ENCODE results near the gene NRCAM. TPM values are rescaled to one million over a fixed set of nuclear protein-coding genes. Genes with fewer than 3 reads are reported as not detected.
A peak's percentile ranks its signal among the peaks of the same experiment; 100 is the strongest.

The NRCAM gene
- total RNA-seq, 1 donor from 2014 or later, result 2.0 TPM

DNA sequence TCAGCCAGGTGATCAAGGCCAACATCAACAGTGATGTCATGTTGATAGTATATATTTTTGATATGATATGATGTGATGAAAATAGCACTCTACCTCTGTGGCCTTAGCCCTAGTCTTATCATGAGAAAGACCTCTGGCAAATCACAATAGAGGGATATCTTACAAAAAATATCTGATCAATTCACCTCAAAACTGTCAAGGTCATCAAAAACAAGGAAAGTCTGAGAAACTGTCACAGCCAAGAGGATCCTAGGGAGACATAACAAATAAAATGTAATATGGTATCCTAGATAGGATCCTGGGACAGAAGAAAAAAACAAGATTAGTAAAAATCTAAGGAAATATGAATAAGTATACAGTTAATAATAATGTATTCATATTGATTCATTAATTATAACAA is 92.6 kb downstream of the NRCAM start:
- no peaks in the 10 kb centered on the region for H3K4me1 ChIP-seq
- no peak overlapping the region for H3K4me3 ChIP-seq
- no peaks in the 10 kb centered on the region for H3K36me3 ChIP-seq
- no peak overlapping the region for H3K27ac ChIP-seq
- H3K9me3 ChIP-seq, result no peaks in the 10 kb centered on the region
- H3K27me3 ChIP-seq, result no peaks in the 10 kb centered on the region
- no peak for ATAC-seq
- DNase-seq, result no peak
- intact Hi-C loops (cut with DNase I), result no loop called here
- no peak for TF ChIP-seq CTCF (IDR thresholded peaks at IDR 0.05)

GRCh38 chr7:108360058-108360800 is 96.0 kb downstream of the NRCAM start:
- Histone ChIP-seq H3K27ac (no peak overlapping the region), H3K4me3 (no peak overlapping the region), H3K4me1 (no peaks in the 10 kb centered on the region), H3K9me3 (no peaks in the 10 kb centered on the region), H3K36me3 (no peaks in the 10 kb centered on the region), H3K27me3 (no peaks in the 10 kb centered on the region)
- ATAC-seq, result no peak
- no peak for TF ChIP-seq CTCF (IDR thresholded peaks at IDR 0.05)
- DNase-seq, result no peak
- intact Hi-C loops (cut with DNase I), result no loop called here

- no peak overlapping the region for H3K27ac ChIP-seq
- no peak for DNase-seq
- no peak for TF ChIP-seq CTCF (IDR thresholded peaks at IDR 0.05)
- no peaks in the 10 kb centered on the region for H3K36me3 ChIP-seq
- no peak overlapping the region for H3K4me3 ChIP-seq
- H3K27me3 ChIP-seq, result no peaks in the 10 kb centered on the region
- no peaks in the 10 kb centered on the region for H3K4me1 ChIP-seq
- H3K9me3 ChIP-seq, result no peaks in the 10 kb centered on the region
- ATAC-seq, result peak; percentile 29
- intact Hi-C loops (cut with DNase I), result no loop called here
Measured at GRCh38 chr7:108358553-108358952, 97.7 kb downstream of the NRCAM start.

DNA sequence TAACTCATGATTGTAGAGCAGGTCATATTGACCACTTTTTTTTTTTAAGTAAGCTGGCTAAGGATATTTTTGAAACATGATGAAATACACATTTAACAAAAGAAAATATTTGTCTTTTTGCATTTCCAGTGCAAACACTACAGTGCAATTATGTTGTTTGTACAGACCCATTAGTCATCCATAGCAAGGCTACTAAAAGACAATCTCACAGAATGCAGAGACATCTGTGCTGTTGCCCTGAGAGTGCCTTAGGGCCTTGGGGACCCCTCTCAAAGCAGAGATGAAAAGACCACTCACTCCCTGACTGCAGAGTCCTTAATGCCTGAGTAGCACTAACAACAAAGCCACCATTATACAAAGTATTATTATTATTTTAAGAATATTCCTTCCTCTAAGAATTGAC is 104.5 kb downstream of the NRCAM start:
- no peaks in the 10 kb centered on the region for H3K36me3 ChIP-seq
- ATAC-seq (no peak), DNase-seq (no peak)
- no peak overlapping the region for H3K4me3 ChIP-seq
- no peak for TF ChIP-seq CTCF (IDR thresholded peaks at IDR 0.05)
- intact Hi-C loops (cut with DNase I), result no loop called here
- H3K9me3 ChIP-seq, result no peaks in the 10 kb centered on the region
- H3K27ac ChIP-seq, result no peak overlapping the region
- no peaks in the 10 kb centered on the region for H3K27me3 ChIP-seq
- no peaks in the 10 kb centered on the region for H3K4me1 ChIP-seq

- intact Hi-C loops (cut with DNase I), result no loop called here
- Histone ChIP-seq H3K9me3 (no peaks in the 10 kb centered on the region), H3K27me3 (no peaks in the 10 kb centered on the region), H3K27ac (no peak overlapping the region), H3K4me1 (no peaks in the 10 kb centered on the region), H3K36me3 (no peaks in the 10 kb centered on the region), H3K4me3 (no peak overlapping the region)
- DNase-seq (no peak), ATAC-seq (no peak)
- TF ChIP-seq CTCF (IDR thresholded peaks at IDR 0.05), result no peak
Measured at GRCh38 chr7:108348913-108349312, 107.3 kb downstream of the NRCAM start.

DNA sequence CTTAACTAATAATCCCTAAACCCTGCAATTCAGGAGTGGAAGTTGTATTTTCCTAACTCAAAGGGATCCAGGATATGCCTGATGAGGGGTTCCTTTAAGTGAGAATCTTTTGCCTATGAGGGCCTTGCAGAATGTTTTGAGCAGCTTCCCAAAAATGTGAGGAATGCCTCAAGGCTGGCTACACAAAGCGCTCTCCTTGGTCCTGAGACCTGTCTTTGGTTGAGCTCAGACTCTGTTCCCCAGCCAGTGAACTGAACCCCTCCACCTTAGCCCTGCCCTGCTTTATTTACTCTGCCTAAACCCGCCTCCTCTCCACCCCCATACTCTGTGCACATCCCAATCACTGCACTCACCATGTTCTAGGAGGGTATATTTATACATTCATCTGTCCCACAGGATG is 108.6 kb downstream of the NRCAM start:
- H3K27ac ChIP-seq, result no peak overlapping the region
- DNase-seq, result no peak
- no peaks in the 10 kb centered on the region for H3K36me3 ChIP-seq
- H3K27me3 ChIP-seq, result no peaks in the 10 kb centered on the region
- intact Hi-C loops (cut with DNase I), result no loop called here
- H3K4me3 ChIP-seq, result no peak overlapping the region
- ATAC-seq, result peak; percentile 28
- no peaks in the 10 kb centered on the region for H3K4me1 ChIP-seq
- no peak for TF ChIP-seq CTCF (IDR thresholded peaks at IDR 0.05)
- H3K9me3 ChIP-seq, result no peaks in the 10 kb centered on the region

Measured in upper lobe of right lung (tissue), 1 donor.